NB4 (cell line): ENCODE results near the gene DLG2.

Experiments used
- DNase-seq: peaks from one replicate; pipeline ENCODE4 v3.0.0; 2010; ENCODE audit warnings: low read depth
- H3K4me3 ChIP-seq: one replicate; pipeline ENCODE4 v1.5.1; 2011; ENCODE audit warnings: mild to moderate bottlenecking, low read depth, low read length, moderate library complexity
- CTCF ChIP-seq: IDR thresholded peaks from one replicate; pipeline ENCODE4 v1.5.1; 2012; ENCODE audit warnings: low read depth, low read length
- MAX ChIP-seq: IDR thresholded peaks from 2 replicates; pipeline ENCODE4 v1.6.1; 2011; ENCODE audit warnings: low read depth, low read length
- MYC ChIP-seq: IDR thresholded peaks from 2 replicates; pipeline ENCODE4 v1.6.1; 2011; ENCODE audit warnings: low read depth, low read length
- POLR2A ChIP-seq: IDR thresholded peaks from 2 replicates; pipeline ENCODE4 v1.6.1; 2011; ENCODE audit warnings: mild to moderate bottlenecking; ENCODE audit not compliant: insufficient read length; ENCODE audit errors: extremely low read depth

The DLG2 gene

GRCh38 chr11:84036664-84037194 lies 1590.4 kb downstream of the DLG2 start:
- no peak overlapping the region for H3K4me3 ChIP-seq
- DNase-seq = no peak
- TF ChIP-seq POLR2A (no peak), MYC (no peak), MAX (no peak), CTCF (no peak)

GRCh38 chr11:84035645-84036044 lies 1591.5 kb downstream of the DLG2 start:
- no peak for DNase-seq
- no peak overlapping the region for H3K4me3 ChIP-seq
- no peak for TF ChIP-seq CTCF
- no peak for TF ChIP-seq MAX
- no peak for TF ChIP-seq POLR2A
- TF ChIP-seq MYC = no peak

GRCh38 chr11:84034484-84034883 lies 1592.7 kb downstream of the DLG2 start:
- no peak overlapping the region for H3K4me3 ChIP-seq
- TF ChIP-seq MYC (no peak), MAX (no peak), CTCF (no peak), POLR2A (no peak)
- no peak for DNase-seq

GRCh38 chr11:84024266-84024665 lies 1602.9 kb downstream of the DLG2 start:
- no peak overlapping the region for H3K4me3 ChIP-seq
- TF ChIP-seq CTCF = no peak
- no peak for TF ChIP-seq MYC
- no peak for TF ChIP-seq POLR2A
- no peak for DNase-seq

GRCh38 chr11:84022695-84023094 lies 1604.4 kb downstream of the DLG2 start:
- no peak overlapping the region for H3K4me3 ChIP-seq
- TF ChIP-seq MAX = no peak
- TF ChIP-seq CTCF = no peak
- TF ChIP-seq POLR2A = no peak
- no peak for TF ChIP-seq MYC

GRCh38 chr11:84022201-84022600 lies 1604.9 kb downstream of the DLG2 start:
- no peak for TF ChIP-seq POLR2A
- TF ChIP-seq CTCF = no peak
- no peak for TF ChIP-seq MAX
- no peak overlapping the region for H3K4me3 ChIP-seq
- DNase-seq = no peak

More at GRCh38 chr11:84022695-84023094, 1604.4 kb downstream of the DLG2 start:
- no peak for DNase-seq
